ENCODE data around the gene GALNT3.

The GALNT3 gene

GRCh38 chr2:165757906-165758675 lies 36.0 kb downstream of the GALNT3 start:
- no peak overlapping the region for H3K4me3 ChIP-seq (ENCODE audit: low read depth, low read length)
- TF ChIP-seq CTCF (IDR thresholded peaks at IDR 0.05; ENCODE audit: borderline replicate concordance, insufficient read depth, low read depth, low read length): no peak

GRCh38 chr2:165746501-165746900 lies 47.5 kb downstream of the GALNT3 start:
- TF ChIP-seq CTCF (IDR thresholded peaks at IDR 0.05; ENCODE audit: borderline replicate concordance, insufficient read depth, low read depth, low read length): no peak
- H3K4me3 ChIP-seq (ENCODE audit: low read depth, low read length): no peak overlapping the region

GRCh38 chr2:165745916-165746315 lies 48.1 kb downstream of the GALNT3 start:
- H3K4me3 ChIP-seq (ENCODE audit: low read depth, low read length): no peak overlapping the region
- TF ChIP-seq CTCF (IDR thresholded peaks at IDR 0.05; ENCODE audit: borderline replicate concordance, insufficient read depth, low read depth, low read length): no peak

GRCh38 chr2:165743442-165743841 lies 50.6 kb downstream of the GALNT3 start:
- no peak overlapping the region for H3K4me3 ChIP-seq (ENCODE audit: low read depth, low read length)
- TF ChIP-seq CTCF (IDR thresholded peaks at IDR 0.05; ENCODE audit: borderline replicate concordance, insufficient read depth, low read depth, low read length): no peak

- no peak for TF ChIP-seq CTCF (IDR thresholded peaks at IDR 0.05; ENCODE audit: borderline replicate concordance, insufficient read depth, low read depth, low read length)
- H3K4me3 ChIP-seq (ENCODE audit: low read depth, low read length): no peak overlapping the region
Observed at GRCh38 chr2:165725421-165725820, 68.6 kb downstream of the GALNT3 start.

GRCh38 chr2:165720511-165720910 lies 73.5 kb downstream of the GALNT3 start:
- no peak for TF ChIP-seq CTCF (IDR thresholded peaks at IDR 0.05; ENCODE audit: borderline replicate concordance, insufficient read depth, low read depth, low read length)
- no peak overlapping the region for H3K4me3 ChIP-seq (ENCODE audit: low read depth, low read length)

GRCh38 chr2:165718610-165719210 lies 75.3 kb downstream of the GALNT3 start:
- no peak overlapping the region for H3K4me3 ChIP-seq (ENCODE audit: low read depth, low read length)
- TF ChIP-seq CTCF (IDR thresholded peaks at IDR 0.05; ENCODE audit: borderline replicate concordance, insufficient read depth, low read depth, low read length): no peak
